ENCODE measurements around the gene MRGPRG. TPM values are rescaled to one million over a fixed set of nuclear protein-coding genes. Genes with fewer than 3 reads are reported as not detected.

The MRGPRG gene
- total and polyA plus RNA-seq, 4 donors: not detected

DNA sequence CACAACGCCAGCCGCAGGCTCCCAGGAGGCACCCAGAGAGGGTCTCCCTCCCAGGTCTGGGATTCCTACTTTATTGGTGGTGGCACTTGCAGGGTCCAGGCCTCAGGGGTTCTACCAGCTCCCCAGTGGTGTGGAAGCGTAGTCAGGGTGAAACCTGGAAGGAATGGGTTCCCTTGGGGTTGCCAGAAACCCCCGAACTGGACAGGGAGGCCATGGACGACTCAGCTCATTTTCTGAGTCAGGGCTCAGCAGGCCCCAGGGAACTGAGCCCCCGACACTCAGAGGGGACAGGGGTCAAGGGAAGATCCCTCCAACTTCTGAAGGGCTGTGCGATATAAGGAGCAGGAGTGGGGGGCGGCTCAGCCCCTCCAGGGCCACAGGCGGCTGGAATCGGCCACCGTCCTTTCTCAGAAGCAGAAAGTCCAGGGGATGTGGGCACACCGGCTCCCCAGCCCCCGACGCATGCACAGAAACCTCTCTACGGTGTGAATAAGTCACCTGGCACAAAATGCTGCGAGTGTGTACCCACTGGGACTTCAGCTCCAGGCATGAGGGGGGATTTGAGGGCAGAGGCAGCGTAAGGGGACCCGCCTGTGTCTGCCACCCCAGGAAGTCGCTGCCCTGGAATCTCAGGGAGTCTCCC lies 25.1 kb downstream of the MRGPRG start:
- Histone ChIP-seq H3K36me3 (ENCODE audit: control insufficient read depth in 4 of 4, insufficient read depth in 4 of 4, low read length in 4 of 4) (no peaks in the 10 kb centered on the region), H3K4me1 (ENCODE audit: control insufficient read depth in 5 of 5, insufficient read depth in 5 of 5, low read length in 5 of 5) (peaks cover 0 to 3% (median 0%) of the 10 kb centered on the region in 5 donors), H3K27ac (ENCODE audit: low read depth in 1 of 2, low read length in 1 of 2) (no peak overlapping the region), H3K9ac (ENCODE audit: insufficient read depth in 1 of 2, low read length in 2 of 2) (no peak overlapping the region), H3K4me3 (no peak overlapping the region), H3K27me3 (ENCODE audit: control insufficient read depth in 3 of 3, insufficient read depth in 3 of 3, low read length in 2 of 3) (peaks cover 0 to 3% (median 0%) of the 10 kb centered on the region in 3 donors), H3K9me3 (ENCODE audit: control insufficient read depth in 4 of 4, insufficient read depth in 3 of 4, low read length in 3 of 4) (no peaks in the 10 kb centered on the region)
- ATAC-seq (ENCODE audit: insufficient read depth, low FRiP score): no peak
- no peak for DNase-seq
- no peak for TF ChIP-seq CTCF (IDR thresholded peaks at IDR 0.05; ENCODE audit: control extremely low read depth, extremely low read depth)
- 83 to 86% methylated on average over 19 of the region's 19 CpGs for WGBS, 2 donors

GRCh38 chr11:3192511-3193372 lies 25.9 kb downstream of the MRGPRG start:
- TF ChIP-seq CTCF (IDR thresholded peaks at IDR 0.05; ENCODE audit: control extremely low read depth, extremely low read depth): no peak
- no peak for ATAC-seq (ENCODE audit: insufficient read depth, low FRiP score)
- H3K9me3 ChIP-seq (ENCODE audit: control insufficient read depth in 4 of 4, insufficient read depth in 3 of 4, low read length in 3 of 4): no peaks in the 10 kb centered on the region

GRCh38 chr11:3191586-3192324 lies 26.9 kb downstream of the MRGPRG start:
- Histone ChIP-seq H3K36me3 (ENCODE audit: control insufficient read depth in 4 of 4, insufficient read depth in 4 of 4, low read length in 4 of 4) (no peaks in the 10 kb centered on the region), H3K4me1 (ENCODE audit: control insufficient read depth in 5 of 5, insufficient read depth in 5 of 5, low read length in 5 of 5) (peaks cover 0 to 3% (median 0%) of the 10 kb centered on the region in 5 donors), H3K27ac (ENCODE audit: low read depth in 1 of 2, low read length in 1 of 2) (no peak overlapping the region), H3K27me3 (ENCODE audit: control insufficient read depth in 3 of 3, insufficient read depth in 3 of 3, low read length in 2 of 3) (no peaks in the 10 kb centered on the region), H3K9me3 (ENCODE audit: control insufficient read depth in 4 of 4, insufficient read depth in 3 of 4, low read length in 3 of 4) (no peaks in the 10 kb centered on the region), H3K9ac (ENCODE audit: insufficient read depth in 1 of 2, low read length in 2 of 2) (no peak overlapping the region), H3K4me3 (no peak overlapping the region)
- DNase-seq (no peak), ATAC-seq (ENCODE audit: insufficient read depth, low FRiP score) (no peak)
- TF ChIP-seq CTCF (IDR thresholded peaks at IDR 0.05; ENCODE audit: control extremely low read depth, extremely low read depth): no peak
- WGBS, 2 donors: 90 to 93% methylated on average over 19 of the region's 19 CpGs

More at GRCh38 chr11:3192511-3193372, 25.9 kb downstream of the MRGPRG start:
- H3K4me3 ChIP-seq: no peak overlapping the region
- no peak overlapping the region for H3K9ac ChIP-seq (ENCODE audit: insufficient read depth in 1 of 2, low read length in 2 of 2)
- WGBS, 2 donors: 88 to 91% methylated on average over 14 of the region's 14 CpGs
- DNase-seq: no peak
- H3K27me3 ChIP-seq (ENCODE audit: control insufficient read depth in 3 of 3, insufficient read depth in 3 of 3, low read length in 2 of 3): peaks cover 0 to under 1% (median 0%) of the 10 kb centered on the region in 3 donors
- no peaks in the 10 kb centered on the region for H3K36me3 ChIP-seq (ENCODE audit: control insufficient read depth in 4 of 4, insufficient read depth in 4 of 4, low read length in 4 of 4)
- H3K27ac ChIP-seq (ENCODE audit: low read depth in 1 of 2, low read length in 1 of 2): no peak overlapping the region
- H3K4me1 ChIP-seq (ENCODE audit: control insufficient read depth in 5 of 5, insufficient read depth in 5 of 5, low read length in 5 of 5): peaks cover 0 to 3% (median 0%) of the 10 kb centered on the region in 5 donors
